Nephron (organoid): ENCODE measurements around the gene AGPAT3.

Source experiments
- H3K27ac Mint-ChIP-seq, 3 experiments: 2 replicates each; pipeline ENCODE4 v1.8.0; 2020; ENCODE audit warnings: mixed read lengths in 3 of 3, mild to moderate bottlenecking in 2 of 3, moderate library complexity in 1 of 3
- H3K27me3 Mint-ChIP-seq: 2 replicates; pipeline ENCODE4 v1.8.0; 2021; ENCODE audit warnings: low read depth, mild to moderate bottlenecking, moderate library complexity, mixed read lengths
- H3K36me3 Mint-ChIP-seq: 2 replicates; pipeline ENCODE4 v1.8.0; 2020; ENCODE audit warnings: low read depth, mixed read lengths
- H3K4me1 Mint-ChIP-seq: 2 replicates; pipeline ENCODE4 v1.8.0; 2020; ENCODE audit warnings: mixed read lengths
- H3K4me3 Mint-ChIP-seq, 3 experiments: 2 replicates each; pipeline ENCODE4 v1.8.0; 2020; ENCODE audit warnings: mild to moderate bottlenecking in 3 of 3, mixed read lengths in 3 of 3, moderate library complexity in 2 of 3
- H3K9me3 Mint-ChIP-seq: 2 replicates; pipeline ENCODE4 v1.8.0; 2020; ENCODE audit warnings: mixed read lengths
- TF ChIP-seq, protein P1 (sequence below), 3 experiments: fragments of 200-600 bp; sonication (generic); IDR thresholded peaks; one replicate each; pipeline ENCODE4 v1.5.0; 2021; ENCODE audit warnings: antibody characterized with exemption in 3 of 3; ENCODE audit not compliant: unreplicated experiment in 3 of 3

AGPAT3 gene

DNA sequence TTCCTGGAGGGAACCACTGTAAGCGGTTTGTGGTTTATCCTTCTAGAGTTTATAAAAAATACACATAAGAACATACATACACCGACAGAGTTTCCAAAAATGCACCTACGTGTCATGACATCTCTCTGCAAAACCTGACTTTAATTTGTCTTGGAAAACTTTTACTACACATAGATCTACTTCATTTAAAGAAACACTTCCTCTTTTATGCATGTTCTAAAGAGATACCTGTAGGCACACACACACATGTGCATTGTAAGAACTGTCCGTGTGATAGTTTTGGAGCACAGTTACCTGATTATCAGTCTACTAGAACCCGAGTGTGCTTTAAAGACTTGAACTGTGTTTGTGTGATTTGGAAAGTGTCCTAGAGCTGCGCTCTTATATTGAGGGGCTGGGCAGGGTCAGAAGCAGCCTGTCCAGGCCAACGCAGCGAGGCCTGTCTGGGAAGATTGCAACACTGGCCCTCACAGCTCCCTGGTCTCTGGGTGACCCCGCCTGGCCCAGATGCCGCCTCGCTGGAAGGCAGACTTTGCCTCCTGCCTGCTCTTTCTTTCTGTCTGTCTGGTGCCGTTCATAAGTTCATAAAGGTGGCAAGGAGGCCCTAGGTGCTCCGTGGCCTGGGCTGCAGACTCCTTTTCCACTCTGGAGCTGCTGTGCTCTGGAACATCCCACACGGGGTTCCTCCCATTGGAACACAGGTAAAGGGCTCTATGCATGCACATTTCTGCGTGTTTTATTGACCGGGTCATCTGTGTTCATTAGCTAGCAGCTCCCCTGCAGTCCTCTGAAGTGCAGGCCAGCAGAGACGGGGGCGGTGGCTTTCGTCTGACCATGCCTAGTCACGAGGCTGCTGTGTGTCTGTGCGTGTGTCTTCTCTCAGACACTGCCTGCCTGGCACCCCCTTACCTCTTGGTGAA is 46.3 kb downstream of the AGPAT3 start:
- TF ChIP-seq, protein P1, sequence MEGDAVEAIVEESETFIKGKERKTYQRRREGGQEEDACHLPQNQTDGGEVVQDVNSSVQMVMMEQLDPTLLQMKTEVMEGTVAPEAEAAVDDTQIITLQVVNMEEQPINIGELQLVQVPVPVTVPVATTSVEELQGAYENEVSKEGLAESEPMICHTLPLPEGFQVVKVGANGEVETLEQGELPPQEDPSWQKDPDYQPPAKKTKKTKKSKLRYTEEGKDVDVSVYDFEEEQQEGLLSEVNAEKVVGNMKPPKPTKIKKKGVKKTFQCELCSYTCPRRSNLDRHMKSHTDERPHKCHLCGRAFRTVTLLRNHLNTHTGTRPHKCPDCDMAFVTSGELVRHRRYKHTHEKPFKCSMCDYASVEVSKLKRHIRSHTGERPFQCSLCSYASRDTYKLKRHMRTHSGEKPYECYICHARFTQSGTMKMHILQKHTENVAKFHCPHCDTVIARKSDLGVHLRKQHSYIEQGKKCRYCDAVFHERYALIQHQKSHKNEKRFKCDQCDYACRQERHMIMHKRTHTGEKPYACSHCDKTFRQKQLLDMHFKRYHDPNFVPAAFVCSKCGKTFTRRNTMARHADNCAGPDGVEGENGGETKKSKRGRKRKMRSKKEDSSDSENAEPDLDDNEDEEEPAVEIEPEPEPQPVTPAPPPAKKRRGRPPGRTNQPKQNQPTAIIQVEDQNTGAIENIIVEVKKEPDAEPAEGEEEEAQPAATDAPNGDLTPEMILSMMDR (IDR thresholded peaks at IDR 0.05; ENCODE audit: unreplicated experiment in 3 of 3) = no peak
- peaks cover 17% of the 10 kb centered on the region for H3K36me3 Mint-ChIP-seq
- H3K4me1 Mint-ChIP-seq = peaks cover 42% of the 10 kb centered on the region
- H3K9me3 Mint-ChIP-seq = peaks cover 9% of the 10 kb centered on the region
- H3K4me3 Mint-ChIP-seq = peak overlapping the region; percentile 10 to 55 (median 34)
- H3K27me3 Mint-ChIP-seq = no peaks in the 10 kb centered on the region
- H3K27ac Mint-ChIP-seq = peak overlapping the region; percentile 75 to 95 (median 91)

DNA sequence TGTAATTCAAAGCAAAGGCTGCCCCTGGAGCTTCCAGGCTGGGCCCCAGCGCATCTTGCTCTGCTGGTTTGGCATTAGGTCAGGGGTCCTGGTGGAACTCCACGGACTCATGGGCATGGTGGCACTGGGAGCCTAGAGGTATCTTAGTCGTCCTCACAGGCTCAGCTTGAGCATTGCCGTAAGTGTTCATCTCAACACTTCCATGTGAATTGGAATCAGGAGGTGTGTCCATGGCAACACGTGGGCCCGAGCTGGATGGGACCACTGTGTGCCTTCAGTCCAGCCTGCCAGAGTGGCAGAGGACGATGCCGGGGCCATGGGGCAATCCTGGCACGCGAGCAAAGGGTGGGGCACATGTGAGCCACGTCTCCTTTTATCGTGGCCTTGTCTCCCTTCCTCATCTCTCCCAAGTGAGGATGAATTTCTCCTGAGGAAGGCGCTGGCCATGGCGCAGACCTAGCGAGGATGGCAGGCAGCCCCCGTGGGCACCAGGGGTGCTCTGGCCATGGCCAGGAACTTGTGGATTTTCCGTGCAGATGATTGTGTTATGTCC is 47.0 kb downstream of the AGPAT3 start:
- Mint-ChIP-seq H3K27ac (peak overlapping the region; percentile 86 to 95 (median 91)), H3K9me3 (peaks cover 9% of the 10 kb centered on the region), H3K4me3 (no peak overlapping the region), H3K36me3 (peaks cover 13% of the 10 kb centered on the region), H3K27me3 (no peaks in the 10 kb centered on the region), H3K4me1 (peaks cover 47% of the 10 kb centered on the region)
- TF ChIP-seq, protein P1 (IDR thresholded peaks at IDR 0.05; ENCODE audit: unreplicated experiment in 3 of 3) = no peak

DNA sequence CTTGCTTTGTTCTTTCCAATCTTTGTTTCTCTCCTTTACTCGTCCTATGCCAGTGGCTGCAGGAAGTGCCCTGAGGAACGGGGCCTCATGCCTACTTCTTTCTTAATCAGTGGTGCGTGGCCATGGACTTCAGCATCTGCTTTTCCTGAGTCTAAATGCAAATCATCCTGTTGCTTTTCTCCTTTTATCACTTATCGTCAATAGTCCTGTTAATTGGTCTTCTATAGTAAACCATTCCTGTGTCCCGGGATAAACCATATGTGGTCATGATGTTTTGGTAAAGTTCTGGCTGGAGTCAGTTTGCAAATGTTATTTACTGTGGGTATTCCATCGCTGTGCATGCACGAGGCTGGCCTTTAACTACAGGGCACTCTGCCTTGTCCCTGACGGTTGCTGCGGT is 47.5 kb downstream of the AGPAT3 start:
- H3K27ac Mint-ChIP-seq = peak overlapping the region; percentile 60 to 95 (median 86)
- peak overlapping the region in 1 of 3 experiments; percentile 42 for H3K4me3 Mint-ChIP-seq
- H3K4me1 Mint-ChIP-seq = peaks cover 52% of the 10 kb centered on the region
- H3K9me3 Mint-ChIP-seq = peaks cover 9% of the 10 kb centered on the region
- no peaks in the 10 kb centered on the region for H3K27me3 Mint-ChIP-seq
- TF ChIP-seq, protein P1 (IDR thresholded peaks at IDR 0.05; ENCODE audit: unreplicated experiment in 3 of 3) = no peak
- peaks cover 13% of the 10 kb centered on the region for H3K36me3 Mint-ChIP-seq

DNA sequence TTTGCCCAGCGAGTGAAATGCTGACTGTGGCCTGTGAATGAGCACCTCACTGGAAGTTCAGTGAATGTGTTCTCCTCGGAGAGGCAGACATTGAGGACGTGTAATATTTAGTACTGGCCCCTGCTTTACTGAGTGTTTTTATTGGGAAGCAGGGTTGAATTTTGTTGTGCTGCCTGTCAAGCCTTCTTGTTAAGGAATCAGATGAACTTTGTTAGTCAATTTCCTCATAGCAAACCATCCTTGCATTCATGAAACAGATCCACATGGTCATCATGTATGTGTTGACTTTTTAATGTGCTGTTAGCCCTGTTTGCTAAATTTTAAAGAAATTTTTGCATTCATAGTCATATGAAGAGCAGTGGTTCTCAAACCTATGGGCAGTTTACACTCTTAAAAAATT is 47.9 kb downstream of the AGPAT3 start:
- TF ChIP-seq, protein P1 (IDR thresholded peaks at IDR 0.05; ENCODE audit: unreplicated experiment in 3 of 3) = no peak
- H3K4me3 Mint-ChIP-seq = no peak overlapping the region
- H3K36me3 Mint-ChIP-seq = peaks cover 10% of the 10 kb centered on the region
- H3K9me3 Mint-ChIP-seq = peaks cover 9% of the 10 kb centered on the region
- H3K27me3 Mint-ChIP-seq = no peaks in the 10 kb centered on the region
- H3K27ac Mint-ChIP-seq = peak overlapping the region; percentile 60 to 95 (median 86)
- peaks cover 49% of the 10 kb centered on the region for H3K4me1 Mint-ChIP-seq

DNA sequence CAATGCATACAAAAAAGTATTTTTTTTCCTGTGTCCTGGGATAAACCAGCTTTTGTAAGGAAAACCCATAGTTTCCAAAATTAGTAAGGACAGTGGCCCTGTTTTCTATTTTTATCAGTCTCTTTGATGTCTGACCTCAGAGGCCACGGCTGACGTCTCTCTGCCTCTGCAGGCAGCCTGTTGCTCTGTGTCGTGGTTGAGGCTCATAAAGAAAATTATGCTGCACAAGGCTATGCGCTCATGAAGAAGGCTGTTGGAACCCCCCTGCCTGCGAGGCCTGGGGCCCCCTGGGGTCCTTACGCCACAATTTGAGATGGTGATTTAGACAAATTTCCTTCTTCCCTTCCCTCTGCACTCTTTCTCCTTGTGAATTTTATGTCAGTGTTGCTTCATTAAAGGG is 48.9 kb downstream of the AGPAT3 start:
- Mint-ChIP-seq H3K4me1 (peaks cover 46% of the 10 kb centered on the region), H3K27ac (peak overlapping the region; percentile 23 to 77 (median 59)), H3K9me3 (peaks cover 9% of the 10 kb centered on the region), H3K36me3 (peaks cover 5% of the 10 kb centered on the region), H3K4me3 (no peak overlapping the region), H3K27me3 (no peaks in the 10 kb centered on the region)
- TF ChIP-seq, protein P1 (IDR thresholded peaks at IDR 0.05; ENCODE audit: unreplicated experiment in 3 of 3) = no peak
